A549 treated with RU486 at 1 μM for 4 hours (cell line): ENCODE results near the gene SPG7. TPM values are rescaled to one million over a fixed set of nuclear protein-coding genes. Genes with fewer than 3 reads are reported as not detected.

ENCODE experiments used
- total RNA-seq: library from RNA; stranded (reverse); fragments of 200-300 nt; extraction: Qiagen RNA extraction; gene quantifications from 5 replicates; pipeline ENCODE4 v1.2.3, GENCODE V29; 2022; ENCODE audit warnings: low read depth

Gene SPG7
- 74.2 to 89.5 TPM (median 86.0 TPM) in 5 replicates for total RNA-seq

GRCh38 chr16:89507834-89508590 lies at the start of gene SPG7:
SPG7 (plus strand) TSS chr16:89508403; CDS start chr16:89508418, 15 bp downstream.

GRCh38 chr16:89490439-89491237 lies 17.6 kb upstream of the SPG7 start, which contains the start of gene ANKRD11:
ANKRD11 (minus strand) TSS chr16:89490561; CDS start chr16:89317019, 173,542 bp downstream.

GRCh38 chr16:89560378-89561141 lies 52.4 kb downstream of the SPG7 start, which contains the start of gene RPL13:
RPL13 (plus strand) TSS chr16:89560682; CDS start chr16:89560960, 278 bp downstream.

DNA sequence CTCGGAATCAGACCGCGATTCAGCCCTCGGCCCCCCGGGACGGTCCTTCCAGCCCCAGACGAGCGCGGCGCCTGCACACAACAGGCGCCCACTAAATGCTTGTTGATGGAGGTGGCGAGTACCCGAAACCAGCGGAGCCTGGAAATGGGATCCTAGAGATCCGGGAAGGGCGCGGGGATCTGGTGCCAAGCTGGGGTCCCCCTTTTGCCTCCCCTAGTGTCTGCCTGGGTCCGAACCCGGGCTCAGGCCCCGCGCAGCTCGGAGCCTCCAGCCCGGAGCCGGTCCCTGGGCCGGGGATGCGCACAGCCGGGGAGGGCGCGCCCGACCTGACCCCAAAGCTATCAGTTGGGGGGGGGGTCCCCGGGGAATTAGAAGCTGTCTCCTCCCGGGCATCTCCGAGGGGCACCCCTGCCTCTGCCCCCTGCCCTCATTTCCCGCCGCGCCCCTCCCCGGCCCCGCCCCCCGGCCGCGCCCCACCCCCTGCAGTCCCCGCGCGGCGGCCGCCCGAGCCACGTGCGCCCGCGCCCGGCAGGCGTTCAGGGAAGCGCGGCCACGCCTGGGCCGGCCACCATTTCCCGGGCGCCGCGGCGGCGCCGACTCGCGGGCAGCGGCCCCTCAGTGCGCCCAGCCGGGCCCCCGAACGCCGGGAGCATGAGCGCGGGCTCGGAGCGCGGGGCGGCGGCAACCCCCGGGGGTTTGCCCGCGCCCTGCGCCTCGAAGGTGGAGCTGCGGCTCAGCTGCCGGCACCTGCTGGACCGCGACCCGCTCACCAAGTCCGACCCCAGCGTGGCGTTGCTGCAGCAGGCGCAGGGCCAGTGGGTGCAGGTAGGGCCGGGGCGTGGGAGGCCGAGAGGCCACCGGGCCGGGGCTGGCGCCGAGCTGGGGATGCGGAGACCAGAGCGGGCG lies 67.3 kb downstream of the SPG7 start, which contains the start of gene CPNE7:
Gene CPNE7 (plus strand): TSS at position 512 of the 906 bp plus-strand sequence. CDS start 140 bp downstream, at position 652.

Other genes with a start within 250 kb of the SPG7 start
- gene ANKRD11, start 17.8 kb upstream of the SPG7 start, total RNA-seq, result 71.7 to 98.4 TPM (median 93.6 TPM) in 5 replicates
- 3,368 to 4,411 TPM (median 4,353 TPM) in 5 replicates for gene RPL13, start 52.3 kb downstream of the SPG7 start, total RNA-seq
- 41.6 to 67.2 TPM (median 63.9 TPM) in 5 replicates for gene CPNE7, start 67.4 kb downstream of the SPG7 start, total RNA-seq
- 0.31 to 0.90 TPM (median 0.73 TPM) in 5 replicates for gene DPEP1, start 105.2 kb downstream of the SPG7 start, total RNA-seq
- 82.5 to 103 TPM (median 93.8 TPM) in 5 replicates for gene CHMP1A, start 149.3 kb downstream of the SPG7 start, total RNA-seq
- 13.4 to 20.2 TPM (median 16.2 TPM) in 5 replicates for gene SPATA33, start 149.4 kb downstream of the SPG7 start, total RNA-seq
- gene CDK10, start 178.3 kb downstream of the SPG7 start, total RNA-seq, result 36.5 to 50.8 TPM (median 48.9 TPM) in 5 replicates
- gene SPATA2L, start 193.3 kb downstream of the SPG7 start, total RNA-seq, result 7.7 to 12.8 TPM (median 11.0 TPM) in 5 replicates
- 2.3 to 5.1 TPM (median 3.9 TPM) in 5 replicates for gene VPS9D1, start 212.5 kb downstream of the SPG7 start, total RNA-seq
- 13.9 to 17.2 TPM (median 14.6 TPM) in 5 replicates for gene ZNF276, start 213.1 kb downstream of the SPG7 start, total RNA-seq